Measurements from ENCODE around the gene CARNS1. TPM values are rescaled to one million over a fixed set of nuclear protein-coding genes. Genes with fewer than 3 reads are reported as not detected.

CARNS1 gene
- total RNA-seq, 1 experiment from 2014 or later: 1.3 TPM

DNA sequence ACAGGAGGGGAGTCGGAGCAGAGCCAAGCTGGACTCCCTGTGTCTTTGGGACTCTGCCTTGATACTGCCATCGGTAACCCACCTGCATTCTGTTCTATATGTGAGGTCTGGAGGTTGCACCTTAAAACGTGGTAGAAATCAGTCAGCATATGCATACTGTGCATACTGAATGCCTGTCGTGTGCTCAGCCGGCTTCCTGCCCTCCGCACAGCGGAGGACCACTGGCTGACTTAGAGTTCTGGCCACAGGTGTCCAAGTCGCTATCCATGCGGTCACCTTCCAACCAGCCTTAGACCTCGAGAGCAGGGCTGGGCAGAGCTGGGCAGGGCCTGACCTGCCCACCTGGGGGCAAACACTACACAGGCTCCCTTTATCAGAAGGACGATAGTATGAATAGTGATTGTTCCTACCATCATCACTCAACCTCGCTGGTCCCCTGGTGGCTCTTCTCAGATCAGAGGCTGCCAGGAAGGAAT lies 7.8 kb upstream of the CARNS1 start:
- Mint-ChIP-seq H3K4me1 (peaks cover 16% of the 10 kb centered on the region), H3K27me3 (ENCODE audit: low read depth) (peaks cover 14% of the 10 kb centered on the region), H3K36me3 (no peaks in the 10 kb centered on the region), H3K4me3 (no peak overlapping the region), H3K27ac (no peak overlapping the region), H3K9me3 (no peaks in the 10 kb centered on the region)
- POLR2A ChIA-PET: interaction anchor here (1.3 to 1.5 kb wide), 2 partner anchors 11 to 12 kb away, joined by 3 to 7 read pairs; no protein-coding TSS in a partner anchor
- no peak for ATAC-seq
- TF ChIP-seq, protein P1, sequence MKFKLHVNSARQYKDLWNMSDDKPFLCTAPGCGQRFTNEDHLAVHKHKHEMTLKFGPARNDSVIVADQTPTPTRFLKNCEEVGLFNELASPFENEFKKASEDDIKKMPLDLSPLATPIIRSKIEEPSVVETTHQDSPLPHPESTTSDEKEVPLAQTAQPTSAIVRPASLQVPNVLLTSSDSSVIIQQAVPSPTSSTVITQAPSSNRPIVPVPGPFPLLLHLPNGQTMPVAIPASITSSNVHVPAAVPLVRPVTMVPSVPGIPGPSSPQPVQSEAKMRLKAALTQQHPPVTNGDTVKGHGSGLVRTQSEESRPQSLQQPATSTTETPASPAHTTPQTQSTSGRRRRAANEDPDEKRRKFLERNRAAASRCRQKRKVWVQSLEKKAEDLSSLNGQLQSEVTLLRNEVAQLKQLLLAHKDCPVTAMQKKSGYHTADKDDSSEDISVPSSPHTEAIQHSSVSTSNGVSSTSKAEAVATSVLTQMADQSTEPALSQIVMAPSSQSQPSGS (CRISPR knock-in tag; IDR thresholded peaks at IDR 0.05; ENCODE audit: borderline replicate concordance, low read depth): no peak
- TF ChIP-seq, protein P2, sequence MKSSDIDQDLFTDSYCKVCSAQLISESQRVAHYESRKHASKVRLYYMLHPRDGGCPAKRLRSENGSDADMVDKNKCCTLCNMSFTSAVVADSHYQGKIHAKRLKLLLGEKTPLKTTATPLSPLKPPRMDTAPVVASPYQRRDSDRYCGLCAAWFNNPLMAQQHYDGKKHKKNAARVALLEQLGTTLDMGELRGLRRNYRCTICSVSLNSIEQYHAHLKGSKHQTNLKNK (CRISPR knock-in tag; IDR thresholded peaks at IDR 0.05): no peak
- TF ChIP-seq, protein P3, sequence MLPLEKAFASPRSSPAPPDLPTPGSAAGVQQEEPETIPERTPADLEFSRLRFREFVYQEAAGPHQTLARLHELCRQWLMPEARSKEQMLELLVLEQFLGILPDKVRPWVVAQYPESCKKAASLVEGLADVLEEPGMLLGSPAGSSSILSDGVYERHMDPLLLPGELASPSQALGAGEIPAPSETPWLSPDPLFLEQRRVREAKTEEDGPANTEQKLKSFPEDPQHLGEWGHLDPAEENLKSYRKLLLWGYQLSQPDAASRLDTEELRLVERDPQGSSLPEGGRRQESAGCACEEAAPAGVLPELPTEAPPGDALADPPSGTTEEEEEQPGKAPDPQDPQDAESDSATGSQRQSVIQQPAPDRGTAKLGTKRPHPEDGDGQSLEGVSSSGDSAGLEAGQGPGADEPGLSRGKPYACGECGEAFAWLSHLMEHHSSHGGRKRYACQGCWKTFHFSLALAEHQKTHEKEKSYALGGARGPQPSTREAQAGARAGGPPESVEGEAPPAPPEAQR (CRISPR knock-in tag; IDR thresholded peaks at IDR 0.05): no peak
- TF ChIP-seq ESRRA (CRISPR knock-in tag; IDR thresholded peaks at IDR 0.05; ENCODE audit: borderline replicate concordance) (no peak), NR2C2 (CRISPR knock-in tag; IDR thresholded peaks at IDR 0.05) (no peak), SOX15 (CRISPR knock-in tag; IDR thresholded peaks at IDR 0.05) (no peak), JUN (CRISPR knock-in tag; IDR thresholded peaks at IDR 0.05) (no peak), KAT7 (CRISPR knock-in tag; IDR thresholded peaks at IDR 0.05; ENCODE audit: borderline replicate concordance) (no peak), SP1 (CRISPR knock-in tag; conservative IDR thresholded peaks at IDR 0.05) (no peak), ZNF396 (CRISPR knock-in tag; IDR thresholded peaks at IDR 0.05; ENCODE audit: borderline replicate concordance) (no peak), NFATC4 (CRISPR knock-in tag; IDR thresholded peaks at IDR 0.05) (no peak), MYBL2 (CRISPR knock-in tag; IDR thresholded peaks at IDR 0.05) (no peak)
- TF ChIP-seq, protein P4, sequence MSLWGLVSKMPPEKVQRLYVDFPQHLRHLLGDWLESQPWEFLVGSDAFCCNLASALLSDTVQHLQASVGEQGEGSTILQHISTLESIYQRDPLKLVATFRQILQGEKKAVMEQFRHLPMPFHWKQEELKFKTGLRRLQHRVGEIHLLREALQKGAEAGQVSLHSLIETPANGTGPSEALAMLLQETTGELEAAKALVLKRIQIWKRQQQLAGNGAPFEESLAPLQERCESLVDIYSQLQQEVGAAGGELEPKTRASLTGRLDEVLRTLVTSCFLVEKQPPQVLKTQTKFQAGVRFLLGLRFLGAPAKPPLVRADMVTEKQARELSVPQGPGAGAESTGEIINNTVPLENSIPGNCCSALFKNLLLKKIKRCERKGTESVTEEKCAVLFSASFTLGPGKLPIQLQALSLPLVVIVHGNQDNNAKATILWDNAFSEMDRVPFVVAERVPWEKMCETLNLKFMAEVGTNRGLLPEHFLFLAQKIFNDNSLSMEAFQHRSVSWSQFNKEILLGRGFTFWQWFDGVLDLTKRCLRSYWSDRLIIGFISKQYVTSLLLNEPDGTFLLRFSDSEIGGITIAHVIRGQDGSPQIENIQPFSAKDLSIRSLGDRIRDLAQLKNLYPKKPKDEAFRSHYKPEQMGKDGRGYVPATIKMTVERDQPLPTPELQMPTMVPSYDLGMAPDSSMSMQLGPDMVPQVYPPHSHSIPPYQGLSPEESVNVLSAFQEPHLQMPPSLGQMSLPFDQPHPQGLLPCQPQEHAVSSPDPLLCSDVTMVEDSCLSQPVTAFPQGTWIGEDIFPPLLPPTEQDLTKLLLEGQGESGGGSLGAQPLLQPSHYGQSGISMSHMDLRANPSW (CRISPR knock-in tag; conservative IDR thresholded peaks at IDR 0.05; ENCODE audit: low read depth): no peak
- TF ChIP-seq, protein P5, sequence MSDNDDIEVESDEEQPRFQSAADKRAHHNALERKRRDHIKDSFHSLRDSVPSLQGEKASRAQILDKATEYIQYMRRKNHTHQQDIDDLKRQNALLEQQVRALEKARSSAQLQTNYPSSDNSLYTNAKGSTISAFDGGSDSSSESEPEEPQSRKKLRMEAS (CRISPR knock-in tag; IDR thresholded peaks at IDR 0.05): no peak
- TF ChIP-seq, protein P6, sequence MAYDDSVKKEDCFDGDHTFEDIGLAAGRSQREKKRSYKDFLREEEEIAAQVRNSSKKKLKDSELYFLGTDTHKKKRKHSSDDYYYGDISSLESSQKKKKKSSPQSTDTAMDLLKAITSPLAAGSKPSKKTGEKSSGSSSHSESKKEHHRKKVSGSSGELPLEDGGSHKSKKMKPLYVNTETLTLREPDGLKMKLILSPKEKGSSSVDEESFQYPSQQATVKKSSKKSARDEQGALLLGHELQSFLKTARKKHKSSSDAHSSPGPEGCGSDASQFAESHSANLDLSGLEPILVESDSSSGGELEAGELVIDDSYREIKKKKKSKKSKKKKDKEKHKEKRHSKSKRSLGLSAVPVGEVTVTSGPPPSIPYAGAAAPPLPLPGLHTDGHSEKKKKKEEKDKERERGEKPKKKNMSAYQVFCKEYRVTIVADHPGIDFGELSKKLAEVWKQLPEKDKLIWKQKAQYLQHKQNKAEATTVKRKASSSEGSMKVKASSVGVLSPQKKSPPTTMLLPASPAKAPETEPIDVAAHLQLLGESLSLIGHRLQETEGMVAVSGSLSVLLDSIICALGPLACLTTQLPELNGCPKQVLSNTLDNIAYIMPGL (CRISPR knock-in tag; IDR thresholded peaks at IDR 0.05): no peak
- TF ChIP-seq, protein P7, sequence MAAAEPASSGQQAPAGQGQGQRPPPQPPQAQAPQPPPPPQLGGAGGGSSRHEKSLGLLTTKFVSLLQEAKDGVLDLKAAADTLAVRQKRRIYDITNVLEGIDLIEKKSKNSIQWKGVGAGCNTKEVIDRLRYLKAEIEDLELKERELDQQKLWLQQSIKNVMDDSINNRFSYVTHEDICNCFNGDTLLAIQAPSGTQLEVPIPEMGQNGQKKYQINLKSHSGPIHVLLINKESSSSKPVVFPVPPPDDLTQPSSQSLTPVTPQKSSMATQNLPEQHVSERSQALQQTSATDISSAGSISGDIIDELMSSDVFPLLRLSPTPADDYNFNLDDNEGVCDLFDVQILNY (CRISPR knock-in tag; IDR thresholded peaks at IDR 0.05): no peak
- TF ChIP-seq, protein P8, sequence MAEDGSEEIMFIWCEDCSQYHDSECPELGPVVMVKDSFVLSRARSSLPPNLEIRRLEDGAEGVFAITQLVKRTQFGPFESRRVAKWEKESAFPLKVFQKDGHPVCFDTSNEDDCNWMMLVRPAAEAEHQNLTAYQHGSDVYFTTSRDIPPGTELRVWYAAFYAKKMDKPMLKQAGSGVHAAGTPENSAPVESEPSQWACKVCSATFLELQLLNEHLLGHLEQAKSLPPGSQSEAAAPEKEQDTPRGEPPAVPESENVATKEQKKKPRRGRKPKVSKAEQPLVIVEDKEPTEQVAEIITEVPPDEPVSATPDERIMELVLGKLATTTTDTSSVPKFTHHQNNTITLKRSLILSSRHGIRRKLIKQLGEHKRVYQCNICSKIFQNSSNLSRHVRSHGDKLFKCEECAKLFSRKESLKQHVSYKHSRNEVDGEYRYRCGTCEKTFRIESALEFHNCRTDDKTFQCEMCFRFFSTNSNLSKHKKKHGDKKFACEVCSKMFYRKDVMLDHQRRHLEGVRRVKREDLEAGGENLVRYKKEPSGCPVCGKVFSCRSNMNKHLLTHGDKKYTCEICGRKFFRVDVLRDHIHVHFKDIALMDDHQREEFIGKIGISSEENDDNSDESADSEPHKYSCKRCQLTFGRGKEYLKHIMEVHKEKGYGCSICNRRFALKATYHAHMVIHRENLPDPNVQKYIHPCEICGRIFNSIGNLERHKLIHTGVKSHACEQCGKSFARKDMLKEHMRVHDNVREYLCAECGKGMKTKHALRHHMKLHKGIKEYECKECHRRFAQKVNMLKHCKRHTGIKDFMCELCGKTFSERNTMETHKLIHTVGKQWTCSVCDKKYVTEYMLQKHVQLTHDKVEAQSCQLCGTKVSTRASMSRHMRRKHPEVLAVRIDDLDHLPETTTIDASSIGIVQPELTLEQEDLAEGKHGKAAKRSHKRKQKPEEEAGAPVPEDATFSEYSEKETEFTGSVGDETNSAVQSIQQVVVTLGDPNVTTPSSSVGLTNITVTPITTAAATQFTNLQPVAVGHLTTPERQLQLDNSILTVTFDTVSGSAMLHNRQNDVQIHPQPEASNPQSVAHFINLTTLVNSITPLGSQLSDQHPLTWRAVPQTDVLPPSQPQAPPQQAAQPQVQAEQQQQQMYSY (CRISPR knock-in tag; IDR thresholded peaks at IDR 0.05): no peak
- DNase-seq (ENCODE audit: low spot score): no peak
- CTCF ChIA-PET: interaction anchor here (0.8 to 1.4 kb wide), 5 partner anchors 11 to 63 kb away, joined by 3 to 7 read pairs (median 3); no protein-coding TSS in a partner anchor

Measured in WTC11 (cell line).